ENCODE data around the gene XIST. TPM values are rescaled to one million over a fixed set of nuclear protein-coding genes. Genes with fewer than 3 reads are reported as not detected.
"Not testable (repeated sequence)": the region's sequence is repeated elsewhere in the genome, so short reads cannot be mapped to it uniquely, and the experiment has no call there.

The XIST gene
- total RNA-seq, 2 donors from 2014 or later = 0.09 to 371 TPM

- ATAC-seq (replicated peaks in 1 of 2) (no peak), DNase-seq (no peak)
- Mint-ChIP-seq H3K9me3 (no peaks in the 10 kb centered on the region), H3K27ac (no peak overlapping the region), H3K27me3 (ENCODE audit: low read depth) (no peaks in the 10 kb centered on the region), H3K4me3 (no peak overlapping the region), H3K4me1 (ENCODE audit: low read depth) (no peaks in the 10 kb centered on the region), H3K36me3 (ENCODE audit: insufficient read depth in 2 of 2) (peaks cover 0 to 27% of the 10 kb centered on the region in 2 donors)
These were observed 20.2 kb downstream of the XIST start for GRCh38 chrX:73832319-73832718.

GRCh38 chrX:73831500-73831899 is 21.0 kb downstream of the XIST start:
- no peaks in the 10 kb centered on the region for H3K9me3 Mint-ChIP-seq
- H3K4me3 Mint-ChIP-seq = no peak overlapping the region
- no peak overlapping the region for H3K27ac Mint-ChIP-seq
- no peak for ATAC-seq (replicated peaks in 1 of 2)
- peaks cover 0 to 32% of the 10 kb centered on the region in 2 donors for H3K36me3 Mint-ChIP-seq (ENCODE audit: insufficient read depth in 2 of 2)
- H3K4me1 Mint-ChIP-seq (ENCODE audit: low read depth) = peaks cover 4% of the 10 kb centered on the region
- no peak for DNase-seq
- H3K27me3 Mint-ChIP-seq (ENCODE audit: low read depth) = no peaks in the 10 kb centered on the region

- no peak overlapping the region for H3K27ac Mint-ChIP-seq
- H3K27me3 Mint-ChIP-seq (ENCODE audit: low read depth) = no peaks in the 10 kb centered on the region
- DNase-seq (no peak), ATAC-seq (replicated peaks in 1 of 2) (no peak)
- H3K4me1 Mint-ChIP-seq (ENCODE audit: low read depth) = peaks cover 4% of the 10 kb centered on the region
- H3K9me3 Mint-ChIP-seq = no peaks in the 10 kb centered on the region
- peaks cover 0 to 34% of the 10 kb centered on the region in 2 donors for H3K36me3 Mint-ChIP-seq (ENCODE audit: insufficient read depth in 2 of 2)
- H3K4me3 Mint-ChIP-seq = no peak overlapping the region
These were observed 21.8 kb downstream of the XIST start for GRCh38 chrX:73830489-73831414.

- H3K36me3 Mint-ChIP-seq (ENCODE audit: insufficient read depth in 2 of 2) = peaks cover 0 to 32% of the 10 kb centered on the region in 2 donors
- H3K4me1 Mint-ChIP-seq (ENCODE audit: low read depth) = peaks cover 4% of the 10 kb centered on the region
- DNase-seq = no peak
- no peak overlapping the region for H3K4me3 Mint-ChIP-seq
- H3K9me3 Mint-ChIP-seq = no peaks in the 10 kb centered on the region
- H3K27me3 Mint-ChIP-seq (ENCODE audit: low read depth) = no peaks in the 10 kb centered on the region
- no peak for ATAC-seq (replicated peaks in 1 of 2)
- no peak overlapping the region for H3K27ac Mint-ChIP-seq
These were observed 22.5 kb downstream of the XIST start for GRCh38 chrX:73829890-73830466.

- H3K27me3 Mint-ChIP-seq (ENCODE audit: low read depth) = no peaks in the 10 kb centered on the region
- H3K27ac Mint-ChIP-seq = no peak overlapping the region
- ATAC-seq (replicated peaks in 1 of 2) (no peak), DNase-seq (no peak)
- H3K9me3 Mint-ChIP-seq = no peaks in the 10 kb centered on the region
- H3K36me3 Mint-ChIP-seq (ENCODE audit: insufficient read depth in 2 of 2) = peaks cover 0 to 26% of the 10 kb centered on the region in 2 donors
- no peak overlapping the region for H3K4me3 Mint-ChIP-seq
- peaks cover 4% of the 10 kb centered on the region for H3K4me1 Mint-ChIP-seq (ENCODE audit: low read depth)
These were observed 24.3 kb downstream of the XIST start for GRCh38 chrX:73828080-73828720.

GRCh38 chrX:73827406-73827805 is 25.1 kb downstream of the XIST start:
- DNase-seq = no peak
- peaks cover 0 to 27% of the 10 kb centered on the region in 2 donors for H3K36me3 Mint-ChIP-seq (ENCODE audit: insufficient read depth in 2 of 2)
- H3K4me1 Mint-ChIP-seq (ENCODE audit: low read depth) = peaks cover 4% of the 10 kb centered on the region
- ATAC-seq (replicated peaks in 1 of 2) = no peak
- no peak overlapping the region for H3K4me3 Mint-ChIP-seq
- no peaks in the 10 kb centered on the region for H3K27me3 Mint-ChIP-seq (ENCODE audit: low read depth)
- no peak overlapping the region for H3K27ac Mint-ChIP-seq
- no peaks in the 10 kb centered on the region for H3K9me3 Mint-ChIP-seq

- H3K27me3 Mint-ChIP-seq (ENCODE audit: low read depth) = no peaks in the 10 kb centered on the region
- H3K9me3 Mint-ChIP-seq = no peaks in the 10 kb centered on the region
- H3K27ac Mint-ChIP-seq = no peak overlapping the region
- DNase-seq (no peak), ATAC-seq (replicated peaks in 1 of 2) (no peak)
- no peak overlapping the region for H3K4me3 Mint-ChIP-seq
- peaks cover 4% of the 10 kb centered on the region for H3K4me1 Mint-ChIP-seq (ENCODE audit: low read depth)
- peaks cover 0 to 28% of the 10 kb centered on the region in 2 donors for H3K36me3 Mint-ChIP-seq (ENCODE audit: insufficient read depth in 2 of 2)
These were observed 25.5 kb downstream of the XIST start for GRCh38 chrX:73826996-73827395.

- Mint-ChIP-seq H3K9me3 (no peaks in the 10 kb centered on the region), H3K4me3 (no peak overlapping the region), H3K4me1 (ENCODE audit: low read depth) (peaks cover 4% of the 10 kb centered on the region), H3K36me3 (ENCODE audit: insufficient read depth in 2 of 2) (peaks cover 0 to 28% of the 10 kb centered on the region in 2 donors), H3K27ac (no peak overlapping the region), H3K27me3 (ENCODE audit: low read depth) (no peaks in the 10 kb centered on the region)
- DNase-seq = no peak
- no peak for ATAC-seq (replicated peaks in 1 of 2)
These were observed 26.9 kb downstream of the XIST start for GRCh38 chrX:73825569-73825968.

GRCh38 chrX:73823473-73824004 is 29.0 kb downstream of the XIST start:
- H3K36me3 Mint-ChIP-seq (ENCODE audit: insufficient read depth in 2 of 2) = peaks cover 0 to 21% of the 10 kb centered on the region in 2 donors

GRCh38 chrX:73822775-73823174 is 29.7 kb downstream of the XIST start:
- Mint-ChIP-seq H3K4me3 (no peak overlapping the region), H3K27ac (no peak overlapping the region), H3K27me3 (ENCODE audit: low read depth) (no peaks in the 10 kb centered on the region), H3K9me3 (no peaks in the 10 kb centered on the region), H3K36me3 (ENCODE audit: insufficient read depth in 2 of 2) (peaks cover 0 to 20% of the 10 kb centered on the region in 2 donors), H3K4me1 (ENCODE audit: low read depth) (peaks cover 4% of the 10 kb centered on the region)
- no peak for DNase-seq
- ATAC-seq (replicated peaks in 1 of 2) = no peak

More at GRCh38 chrX:73823473-73824004, 29.0 kb downstream of the XIST start:
- Mint-ChIP-seq H3K4me3 (no peak overlapping the region), H3K27me3 (ENCODE audit: low read depth) (no peaks in the 10 kb centered on the region), H3K9me3 (no peaks in the 10 kb centered on the region), H3K27ac (no peak overlapping the region), H3K4me1 (ENCODE audit: low read depth) (peaks cover 4% of the 10 kb centered on the region)
- no peak for DNase-seq
- ATAC-seq (replicated peaks in 1 of 2) = no peak

- Mint-ChIP-seq H3K27ac (no peak overlapping the region), H3K4me3 (no peak overlapping the region), H3K9me3 (no peaks in the 10 kb centered on the region), H3K36me3 (ENCODE audit: insufficient read depth in 2 of 2) (peaks cover 0 to 13% of the 10 kb centered on the region in 2 donors), H3K4me1 (ENCODE audit: low read depth) (peaks cover 2% of the 10 kb centered on the region), H3K27me3 (ENCODE audit: low read depth) (no peaks in the 10 kb centered on the region)
- DNase-seq (no peak), ATAC-seq (replicated peaks in 1 of 2) (no peak)
These were observed 30.5 kb downstream of the XIST start for GRCh38 chrX:73821921-73822559.

- H3K27ac Mint-ChIP-seq; H3K4me1 Mint-ChIP-seq (ENCODE audit: low read depth); DNase-seq; H3K4me3 Mint-ChIP-seq; ATAC-seq (replicated peaks in 1 of 2); H3K36me3 Mint-ChIP-seq (ENCODE audit: insufficient read depth in 2 of 2); H3K9me3 Mint-ChIP-seq; H3K27me3 Mint-ChIP-seq (ENCODE audit: low read depth): not testable (repeated sequence)
These were observed 32.5 kb downstream of the XIST start for GRCh38 chrX:73819864-73820558.
